GM12878 (cell line): ENCODE results near the gene NEURL3. TPM values are rescaled to one million over a fixed set of nuclear protein-coding genes. Genes with fewer than 3 reads are reported as not detected.

Experiments
- CBFB ChIP-seq: IDR thresholded peaks from 2 replicates; pipeline ENCODE4 v1.6.1; 2016; ENCODE audit warnings: antibody characterized with exemption, low read depth
- FOXM1 ChIP-seq: IDR thresholded peaks from 2 replicates; pipeline ENCODE4 v1.6.1; 2012; ENCODE audit warnings: low read depth, mild to moderate bottlenecking, inconsistent platforms, low read length, moderate library complexity
- HCFC1 ChIP-seq: fragments of 150-350 bp; IDR thresholded peaks from 2 replicates; pipeline ENCODE4 v1.6.1; 2014; ENCODE audit warnings: low read length
- HDAC2 ChIP-seq: fragments of 200-600 bp; sonication (generic); IDR thresholded peaks from 2 replicates; pipeline ENCODE4 v1.6.1; 2017
- MEF2B ChIP-seq: fragments of 450-650 bp; IDR thresholded peaks from 2 replicates; pipeline ENCODE4 v1.6.1; 2018; ENCODE audit warnings: mild to moderate bottlenecking, moderate library complexity; ENCODE audit not compliant: partially characterized antibody, poor library complexity, severe bottlenecking
- NBN ChIP-seq: fragments of 450-650 bp; IDR thresholded peaks from 2 replicates; pipeline ENCODE4 v1.6.1; 2016
- NFIC ChIP-seq: IDR thresholded peaks from 2 replicates; pipeline ENCODE4 v1.6.1; 2012; ENCODE audit warnings: low read depth, mild to moderate bottlenecking, inconsistent platforms, low read length, moderate library complexity
- NFXL1 ChIP-seq: fragments of 450-650 bp; IDR thresholded peaks from 2 replicates; pipeline ENCODE4 v1.6.1; 2017; ENCODE audit warnings: antibody characterized with exemption, mild to moderate bottlenecking, borderline replicate concordance
- NR2C1 ChIP-seq: fragments of 450-650 bp; IDR thresholded peaks from 2 replicates; pipeline ENCODE4 v1.6.1; 2017; ENCODE audit warnings: antibody characterized with exemption, mild to moderate bottlenecking, moderate library complexity
- POU2F2 ChIP-seq: IDR thresholded peaks from 3 replicates; pipeline ENCODE4 v1.6.1; 2011; ENCODE audit warnings: low read depth, mild to moderate bottlenecking, low read length, borderline replicate concordance
- RELA ChIP-seq: fragments of 450-650 bp; IDR thresholded peaks from 2 replicates; pipeline ENCODE4 v1.8.0; 2014; ENCODE audit warnings: borderline replicate concordance; ENCODE audit not compliant: partially characterized antibody
- SIX5 ChIP-seq: IDR thresholded peaks from 2 replicates; pipeline ENCODE4 v1.6.1; 2011; ENCODE audit warnings: mild to moderate bottlenecking, low read depth, low read length, moderate library complexity; ENCODE audit not compliant: severe bottlenecking
- SMC3 ChIP-seq: IDR thresholded peaks from 2 replicates; pipeline ENCODE4 v1.6.1; 2011; ENCODE audit warnings: low read length, improper control_type of control experiment, borderline replicate concordance
- SP1 ChIP-seq: IDR thresholded peaks from one replicate; pipeline ENCODE4 v1.6.1; 2011; ENCODE audit warnings: low read depth, low read length
- TARDBP ChIP-seq: IDR thresholded peaks from 2 replicates; pipeline ENCODE4 v1.6.1; 2016; ENCODE audit warnings: borderline replicate concordance
- YBX1 ChIP-seq: fragments of 450-650 bp; IDR thresholded peaks from 2 replicates; pipeline ENCODE4 v1.6.1; 2016; ENCODE audit warnings: antibody characterized with exemption
- polyA plus RNA-seq, 11 experiments: library from polyadenylated mRNA; depleted of rRNA in 4 of 11; unstranded in 6 of 11; stranded (reverse) in 5 of 11; fragments of >200 nt; fragmentation: Nextera tagmentation in 4 of 11; fragmentation: Illumina TruSeq in 1 of 11; extraction: Ambion mirVana in 4 of 11; extraction: Trizol in 1 of 11; gene quantifications; 1 replicate in 1 of 11; 2 replicates in 10 of 11; pipeline versions ENCODE4 v1.2.1 to v1.2.3, GENCODE V29; 2011 to 2016; ENCODE audit warnings: inconsistent platforms in 2 of 11, missing spikeins in 2 of 11, low read depth in 1 of 11
- total RNA-seq, 4 experiments: library from RNA; depleted of rRNA in 3 of 4; stranded (reverse); fragments of >200 nt in 3 of 4; fragmentation: Illumina TruSeq in 1 of 4; extraction: Trizol in 1 of 4; gene quantifications; 2 replicates each; pipeline versions ENCODE4 v1.2.1 to v1.2.3, GENCODE V29; 2013 to 2021
- TF ChIP-seq, protein P1 (sequence below): IDR thresholded peaks from 2 replicates; pipeline ENCODE4 v1.6.1; 2012; ENCODE audit warnings: mild to moderate bottlenecking, low read depth, low read length
- TF ChIP-seq, protein P2 (sequence below): fragments of 450-650 bp; IDR thresholded peaks from 2 replicates; pipeline ENCODE4 v1.6.1; 2017; ENCODE audit warnings: mild to moderate bottlenecking
- TF ChIP-seq, protein P3 (sequence below): fragments of 450-650 bp; IDR thresholded peaks from 2 replicates; pipeline ENCODE4 v1.6.1; 2017; ENCODE audit warnings: mild to moderate bottlenecking, moderate library complexity
- TF ChIP-seq, protein P4 (sequence below): IDR thresholded peaks from 2 replicates; pipeline ENCODE4 v1.6.1; 2012; ENCODE audit warnings: low read depth, low read length, improper control_type of control experiment

The NEURL3 gene
- total and polyA plus RNA-seq, 10 of the 15 experiments (the other 5 are each of a cell fraction or from before 2014, with no cell fraction given) = 0.03 to 6.3 (median 0.47) TPM

DNA sequence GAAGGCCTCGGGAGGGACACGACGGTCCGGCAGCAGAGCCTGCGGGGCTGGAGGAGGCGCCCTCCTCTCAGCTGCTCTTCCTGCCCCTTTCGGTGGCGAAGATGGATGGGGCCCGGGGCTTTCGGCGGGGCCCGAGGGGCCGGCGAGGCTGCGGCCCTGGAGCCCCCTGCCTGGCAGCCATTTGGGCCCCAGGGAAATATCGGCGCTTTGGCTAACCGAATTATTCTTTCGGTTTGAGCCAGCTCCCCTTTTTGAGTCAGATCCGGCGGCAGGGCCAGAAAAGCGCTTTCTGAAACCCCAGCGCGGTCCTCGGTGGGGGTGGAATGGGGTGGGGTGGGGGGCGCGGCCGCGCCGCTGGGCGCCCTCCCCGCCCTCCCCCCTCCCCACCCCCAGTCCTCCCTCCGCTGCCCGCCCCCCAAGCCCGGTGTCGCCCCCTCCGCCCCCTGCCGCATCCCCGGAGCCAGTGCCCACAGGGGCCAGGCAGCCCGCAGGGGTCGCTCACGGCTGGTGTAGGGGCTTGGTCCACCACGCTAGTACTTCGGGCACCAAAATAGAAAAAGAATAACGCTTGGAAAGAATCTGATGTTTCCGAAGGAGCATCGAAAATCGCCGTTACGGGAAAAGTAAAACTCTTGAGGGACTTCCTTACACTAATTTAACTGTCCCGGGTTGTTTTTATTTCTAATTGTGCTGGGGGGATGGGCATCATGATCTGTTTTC is 22.3 kb upstream of the NEURL3 start (continued):
- TF ChIP-seq, protein P1, sequence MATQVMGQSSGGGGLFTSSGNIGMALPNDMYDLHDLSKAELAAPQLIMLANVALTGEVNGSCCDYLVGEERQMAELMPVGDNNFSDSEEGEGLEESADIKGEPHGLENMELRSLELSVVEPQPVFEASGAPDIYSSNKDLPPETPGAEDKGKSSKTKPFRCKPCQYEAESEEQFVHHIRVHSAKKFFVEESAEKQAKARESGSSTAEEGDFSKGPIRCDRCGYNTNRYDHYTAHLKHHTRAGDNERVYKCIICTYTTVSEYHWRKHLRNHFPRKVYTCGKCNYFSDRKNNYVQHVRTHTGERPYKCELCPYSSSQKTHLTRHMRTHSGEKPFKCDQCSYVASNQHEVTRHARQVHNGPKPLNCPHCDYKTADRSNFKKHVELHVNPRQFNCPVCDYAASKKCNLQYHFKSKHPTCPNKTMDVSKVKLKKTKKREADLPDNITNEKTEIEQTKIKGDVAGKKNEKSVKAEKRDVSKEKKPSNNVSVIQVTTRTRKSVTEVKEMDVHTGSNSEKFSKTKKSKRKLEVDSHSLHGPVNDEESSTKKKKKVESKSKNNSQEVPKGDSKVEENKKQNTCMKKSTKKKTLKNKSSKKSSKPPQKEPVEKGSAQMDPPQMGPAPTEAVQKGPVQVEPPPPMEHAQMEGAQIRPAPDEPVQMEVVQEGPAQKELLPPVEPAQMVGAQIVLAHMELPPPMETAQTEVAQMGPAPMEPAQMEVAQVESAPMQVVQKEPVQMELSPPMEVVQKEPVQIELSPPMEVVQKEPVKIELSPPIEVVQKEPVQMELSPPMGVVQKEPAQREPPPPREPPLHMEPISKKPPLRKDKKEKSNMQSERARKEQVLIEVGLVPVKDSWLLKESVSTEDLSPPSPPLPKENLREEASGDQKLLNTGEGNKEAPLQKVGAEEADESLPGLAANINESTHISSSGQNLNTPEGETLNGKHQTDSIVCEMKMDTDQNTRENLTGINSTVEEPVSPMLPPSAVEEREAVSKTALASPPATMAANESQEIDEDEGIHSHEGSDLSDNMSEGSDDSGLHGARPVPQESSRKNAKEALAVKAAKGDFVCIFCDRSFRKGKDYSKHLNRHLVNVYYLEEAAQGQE = no peak
- peak; percentile 72; the same call in 1 of the 2 replicates for TF ChIP-seq CBFB
- TF ChIP-seq, protein P2, sequence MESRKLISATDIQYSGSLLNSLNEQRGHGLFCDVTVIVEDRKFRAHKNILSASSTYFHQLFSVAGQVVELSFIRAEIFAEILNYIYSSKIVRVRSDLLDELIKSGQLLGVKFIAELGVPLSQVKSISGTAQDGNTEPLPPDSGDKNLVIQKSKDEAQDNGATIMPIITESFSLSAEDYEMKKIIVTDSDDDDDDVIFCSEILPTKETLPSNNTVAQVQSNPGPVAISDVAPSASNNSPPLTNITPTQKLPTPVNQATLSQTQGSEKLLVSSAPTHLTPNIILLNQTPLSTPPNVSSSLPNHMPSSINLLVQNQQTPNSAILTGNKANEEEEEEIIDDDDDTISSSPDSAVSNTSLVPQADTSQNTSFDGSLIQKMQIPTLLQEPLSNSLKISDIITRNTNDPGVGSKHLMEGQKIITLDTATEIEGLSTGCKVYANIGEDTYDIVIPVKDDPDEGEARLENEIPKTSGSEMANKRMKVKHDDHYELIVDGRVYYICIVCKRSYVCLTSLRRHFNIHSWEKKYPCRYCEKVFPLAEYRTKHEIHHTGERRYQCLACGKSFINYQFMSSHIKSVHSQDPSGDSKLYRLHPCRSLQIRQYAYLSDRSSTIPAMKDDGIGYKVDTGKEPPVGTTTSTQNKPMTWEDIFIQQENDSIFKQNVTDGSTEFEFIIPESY = no peak
- TF ChIP-seq POU2F2 = peak; percentile 79; the same call in 2 of the 3 replicates
- TF ChIP-seq TARDBP = peak; percentile 53; the same call in 1 of the 2 replicates
- peak; percentile 33; the same call in 1 of the 2 replicates for TF ChIP-seq NBN
- TF ChIP-seq, protein P3, sequence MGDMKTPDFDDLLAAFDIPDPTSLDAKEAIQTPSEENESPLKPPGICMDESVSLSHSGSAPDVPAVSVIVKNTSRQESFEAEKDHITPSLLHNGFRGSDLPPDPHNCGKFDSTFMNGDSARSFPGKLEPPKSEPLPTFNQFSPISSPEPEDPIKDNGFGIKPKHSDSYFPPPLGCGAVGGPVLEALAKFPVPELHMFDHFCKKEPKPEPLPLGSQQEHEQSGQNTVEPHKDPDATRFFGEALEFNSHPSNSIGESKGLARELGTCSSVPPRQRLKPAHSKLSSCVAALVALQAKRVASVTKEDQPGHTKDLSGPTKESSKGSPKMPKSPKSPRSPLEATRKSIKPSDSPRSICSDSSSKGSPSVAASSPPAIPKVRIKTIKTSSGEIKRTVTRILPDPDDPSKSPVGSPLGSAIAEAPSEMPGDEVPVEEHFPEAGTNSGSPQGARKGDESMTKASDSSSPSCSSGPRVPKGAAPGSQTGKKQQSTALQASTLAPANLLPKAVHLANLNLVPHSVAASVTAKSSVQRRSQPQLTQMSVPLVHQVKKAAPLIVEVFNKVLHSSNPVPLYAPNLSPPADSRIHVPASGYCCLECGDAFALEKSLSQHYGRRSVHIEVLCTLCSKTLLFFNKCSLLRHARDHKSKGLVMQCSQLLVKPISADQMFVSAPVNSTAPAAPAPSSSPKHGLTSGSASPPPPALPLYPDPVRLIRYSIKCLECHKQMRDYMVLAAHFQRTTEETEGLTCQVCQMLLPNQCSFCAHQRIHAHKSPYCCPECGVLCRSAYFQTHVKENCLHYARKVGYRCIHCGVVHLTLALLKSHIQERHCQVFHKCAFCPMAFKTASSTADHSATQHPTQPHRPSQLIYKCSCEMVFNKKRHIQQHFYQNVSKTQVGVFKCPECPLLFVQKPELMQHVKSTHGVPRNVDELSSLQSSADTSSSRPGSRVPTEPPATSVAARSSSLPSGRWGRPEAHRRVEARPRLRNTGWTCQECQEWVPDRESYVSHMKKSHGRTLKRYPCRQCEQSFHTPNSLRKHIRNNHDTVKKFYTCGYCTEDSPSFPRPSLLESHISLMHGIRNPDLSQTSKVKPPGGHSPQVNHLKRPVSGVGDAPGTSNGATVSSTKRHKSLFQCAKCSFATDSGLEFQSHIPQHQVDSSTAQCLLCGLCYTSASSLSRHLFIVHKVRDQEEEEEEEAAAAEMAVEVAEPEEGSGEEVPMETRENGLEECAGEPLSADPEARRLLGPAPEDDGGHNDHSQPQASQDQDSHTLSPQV = no peak; the same call in 1 of the 2 replicates
- TF ChIP-seq NR2C1 = no peak
- peak; percentile 69 for TF ChIP-seq SP1
- peak; percentile 75 for TF ChIP-seq RELA
- no peak for TF ChIP-seq NFXL1
- TF ChIP-seq HDAC2 = no peak
- TF ChIP-seq NFIC = peak; percentile 51; the same call in 1 of the 2 replicates
- peak; percentile 94 for TF ChIP-seq MEF2B
- no peak for TF ChIP-seq SIX5
- peak; percentile 4; the same call in 1 of the 2 replicates for TF ChIP-seq HCFC1
- no peak for TF ChIP-seq YBX1
- TF ChIP-seq FOXM1 = peak; percentile 78; the same call in 1 of the 2 replicates
- TF ChIP-seq, protein P4, sequence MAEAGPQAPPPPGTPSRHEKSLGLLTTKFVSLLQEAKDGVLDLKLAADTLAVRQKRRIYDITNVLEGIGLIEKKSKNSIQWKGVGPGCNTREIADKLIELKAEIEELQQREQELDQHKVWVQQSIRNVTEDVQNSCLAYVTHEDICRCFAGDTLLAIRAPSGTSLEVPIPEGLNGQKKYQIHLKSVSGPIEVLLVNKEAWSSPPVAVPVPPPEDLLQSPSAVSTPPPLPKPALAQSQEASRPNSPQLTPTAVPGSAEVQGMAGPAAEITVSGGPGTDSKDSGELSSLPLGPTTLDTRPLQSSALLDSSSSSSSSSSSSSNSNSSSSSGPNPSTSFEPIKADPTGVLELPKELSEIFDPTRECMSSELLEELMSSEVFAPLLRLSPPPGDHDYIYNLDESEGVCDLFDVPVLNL = no peak
- TF ChIP-seq SMC3 = no peak
